GM18519 (cell line): ENCODE data around the gene OMP.
"Not testable (repeated sequence)": the region's sequence is repeated elsewhere in the genome, so short reads cannot be mapped to it uniquely, and the experiment has no call there.

Experiments
- ATAC-seq: cut with Tn5 transposase; IDR thresholded peaks from one replicate; pipeline ENCODE4 v1.9.1; 2021; ENCODE audit warnings: mild to moderate bottlenecking, moderate library complexity; ENCODE audit not compliant: unreplicated experiment, low FRiP score

OMP gene

GRCh38 chr11:77084581-77085191 is 18.0 kb upstream of the OMP start:
- ATAC-seq = no peak

DNA sequence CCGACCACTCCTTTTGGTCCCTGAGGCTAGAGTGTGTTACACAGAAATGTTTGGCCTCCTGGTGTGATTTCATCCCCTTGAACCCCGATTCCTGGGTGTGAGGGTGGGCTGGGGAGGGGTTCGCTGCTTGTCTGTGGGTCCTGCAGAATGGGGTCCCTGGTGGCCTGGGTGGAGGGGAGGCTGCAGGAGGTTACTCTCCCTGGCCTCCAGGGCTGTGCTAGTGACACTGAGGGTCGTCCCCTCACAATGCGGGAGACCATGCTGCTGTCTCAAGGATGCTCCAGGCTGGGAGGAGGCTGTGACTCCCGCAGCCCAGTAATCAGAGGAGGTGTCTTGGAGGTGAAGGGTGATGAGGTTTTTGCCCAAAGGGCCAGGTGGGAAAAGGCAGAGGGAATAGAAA is 17.0 kb upstream of the OMP start:
- no peak for ATAC-seq

GRCh38 chr11:77086521-77087472 is 15.8 kb upstream of the OMP start:
- no peak for ATAC-seq

DNA sequence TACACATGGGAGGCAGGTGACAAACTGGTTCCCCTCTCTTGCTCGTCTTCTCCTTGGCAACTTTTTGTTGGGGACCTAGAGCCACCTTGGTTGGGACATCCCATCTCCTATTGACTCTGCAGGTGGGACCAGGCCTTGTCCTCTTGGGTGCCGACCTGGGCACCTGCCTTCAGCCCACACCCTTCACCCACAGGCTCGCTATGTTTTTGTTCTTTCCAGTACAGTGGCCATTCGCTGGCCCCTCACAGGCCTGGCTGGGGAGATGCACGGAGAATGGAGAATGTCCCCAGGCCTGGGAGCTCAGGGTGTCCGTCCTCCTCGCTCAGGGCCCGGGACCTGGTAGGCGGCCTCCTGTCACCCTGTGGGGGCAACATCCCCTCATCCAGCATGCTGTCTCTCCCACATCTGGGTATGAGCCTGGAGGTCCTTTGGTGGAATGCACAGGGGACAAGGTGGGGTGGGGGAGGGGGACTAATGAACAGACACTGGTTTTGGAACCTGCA is 14.9 kb upstream of the OMP start:
- ATAC-seq = no peak

DNA sequence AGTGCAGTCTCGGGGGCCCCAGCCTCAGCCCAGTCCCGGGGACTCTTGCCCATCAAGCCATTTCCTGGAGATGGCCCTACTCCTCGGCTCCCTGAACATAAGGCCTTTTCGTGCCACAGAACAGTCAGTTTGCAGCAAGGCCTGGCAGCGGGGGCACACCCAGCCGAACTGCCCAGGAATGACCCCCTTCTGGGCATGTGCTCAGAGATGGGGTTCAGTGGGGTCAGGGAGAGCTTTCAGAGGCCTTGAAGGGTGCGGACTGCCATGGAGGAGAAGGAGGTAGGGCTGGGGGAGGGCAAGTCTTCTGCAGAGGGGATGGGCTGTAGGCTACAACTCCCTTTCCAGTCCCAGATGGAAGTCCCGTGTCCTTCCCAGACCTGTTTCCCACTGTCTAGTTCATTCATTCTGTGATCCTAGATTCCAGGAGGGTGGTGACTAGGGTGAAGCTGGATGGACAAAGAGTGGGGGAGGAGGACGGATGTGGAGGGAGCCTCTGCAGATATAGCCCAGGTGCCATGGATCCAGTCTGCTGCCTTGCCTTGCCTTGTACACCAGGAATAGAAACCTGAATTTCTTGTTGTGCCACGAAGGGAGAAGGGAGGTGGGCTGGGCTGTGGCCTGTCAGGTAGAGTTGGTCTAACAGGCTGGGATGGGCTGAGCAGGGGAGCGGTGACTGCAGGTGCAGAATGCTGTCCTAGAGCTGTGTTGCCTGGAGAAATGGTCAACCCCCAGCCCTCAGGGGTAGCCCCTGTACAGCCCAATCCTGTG is 14.2 kb upstream of the OMP start:
- no peak for ATAC-seq

- no peak for ATAC-seq
Observed at GRCh38 chr11:77089004-77089545, 13.6 kb upstream of the OMP start.

GRCh38 chr11:77090046-77090372 is 12.6 kb upstream of the OMP start:
- no peak for ATAC-seq

DNA sequence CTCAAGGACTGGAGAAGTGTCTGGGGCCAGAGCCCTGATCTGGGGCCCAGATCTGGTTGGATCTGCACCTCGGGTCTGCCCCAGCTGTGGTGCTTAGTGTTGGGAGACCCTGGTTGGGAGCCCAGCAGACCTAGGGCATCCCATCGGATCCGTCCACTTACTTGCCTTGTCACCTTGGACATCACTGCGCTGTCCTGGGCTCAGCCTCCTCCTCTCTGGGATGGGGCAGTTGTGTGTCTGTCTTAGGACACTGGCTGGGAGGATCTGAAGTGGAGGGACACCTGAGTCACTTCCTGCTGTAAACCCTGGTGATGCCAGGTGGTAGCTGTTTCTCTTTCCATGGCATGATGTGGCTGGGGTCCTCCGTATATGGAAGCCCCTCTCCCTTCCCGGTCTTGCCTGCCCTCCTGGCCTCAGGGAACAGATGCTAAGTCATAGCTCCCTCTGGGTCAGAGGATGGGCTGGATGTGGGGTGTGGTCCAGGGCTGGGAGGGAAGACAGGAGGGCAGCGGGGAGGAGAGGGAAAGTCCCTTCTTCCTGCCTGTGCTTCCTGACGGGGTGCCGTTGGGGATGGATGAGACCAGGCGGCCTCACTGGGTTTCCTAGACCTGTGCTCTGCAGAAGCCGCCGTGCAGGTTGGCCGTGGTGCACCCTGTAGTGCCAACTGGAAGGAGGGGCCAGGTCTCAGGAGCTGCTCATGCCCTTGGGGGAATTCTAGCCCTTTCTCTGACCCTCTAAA is 12.1 kb upstream of the OMP start:
- no peak for ATAC-seq

- peak; percentile 68 for ATAC-seq
Observed at GRCh38 chr11:77091146-77091940, 11.3 kb upstream of the OMP start.

DNA sequence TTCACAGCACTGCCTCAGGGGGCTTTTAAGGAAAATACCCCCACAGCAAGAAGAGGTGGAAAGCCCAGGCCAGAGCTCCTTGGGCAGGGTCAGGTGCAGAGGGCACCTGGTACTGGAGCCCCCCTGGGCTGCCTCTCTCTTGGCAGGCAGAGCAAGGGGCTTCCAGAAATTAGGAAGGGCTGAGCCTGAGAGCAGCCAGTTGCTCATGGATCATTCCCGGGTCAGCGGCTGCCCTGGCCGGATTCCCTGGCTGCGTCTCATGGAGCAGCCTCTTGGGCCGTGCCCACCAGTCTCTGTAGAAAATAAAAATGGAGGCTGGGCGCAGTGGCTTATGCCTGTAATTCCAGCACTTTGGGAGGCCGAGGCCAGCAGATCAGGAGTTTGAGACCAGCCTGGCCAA is 10.3 kb upstream of the OMP start:
- no peak for ATAC-seq

DNA sequence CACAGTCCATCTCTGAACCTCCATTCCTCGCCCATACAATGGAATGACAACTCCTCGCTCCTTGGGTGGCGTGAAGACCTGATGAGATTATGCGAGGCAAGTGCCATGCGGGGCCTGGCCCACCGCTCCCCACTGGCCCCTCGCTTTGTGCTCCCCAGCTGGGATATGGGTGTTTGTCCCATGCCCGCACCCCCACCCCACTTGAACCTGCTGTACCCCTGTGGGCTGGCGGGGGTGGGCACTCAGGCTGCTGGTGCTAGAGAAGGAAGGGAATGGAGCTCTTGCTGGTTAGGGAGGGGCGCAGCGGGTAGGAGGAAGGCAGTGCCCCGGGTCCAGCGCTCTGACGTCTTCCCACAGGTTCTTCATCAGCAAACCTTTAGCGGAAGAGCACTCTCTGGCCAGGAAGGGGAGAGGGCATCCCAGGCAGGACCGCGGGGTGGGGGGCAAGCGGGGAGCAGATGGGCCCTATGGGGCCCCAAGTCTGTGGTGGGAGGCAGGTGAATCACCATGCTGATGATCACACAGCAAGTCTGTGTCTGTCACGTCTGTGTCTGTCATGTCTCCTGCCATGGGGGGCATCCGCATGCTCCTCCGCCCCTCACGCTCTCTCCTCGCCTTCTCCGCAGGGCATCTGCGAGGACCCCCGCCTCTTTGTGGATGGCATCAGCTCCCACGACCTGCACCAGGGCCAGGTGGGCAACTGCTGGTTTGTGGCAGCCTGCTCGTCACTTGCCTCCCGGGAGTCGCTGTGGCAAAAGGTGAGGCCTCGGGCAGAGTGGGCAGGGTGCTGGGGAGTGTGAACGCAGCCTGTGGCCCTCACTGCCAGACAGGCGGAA is 9.4 kb upstream of the OMP start:
- no peak for ATAC-seq

DNA sequence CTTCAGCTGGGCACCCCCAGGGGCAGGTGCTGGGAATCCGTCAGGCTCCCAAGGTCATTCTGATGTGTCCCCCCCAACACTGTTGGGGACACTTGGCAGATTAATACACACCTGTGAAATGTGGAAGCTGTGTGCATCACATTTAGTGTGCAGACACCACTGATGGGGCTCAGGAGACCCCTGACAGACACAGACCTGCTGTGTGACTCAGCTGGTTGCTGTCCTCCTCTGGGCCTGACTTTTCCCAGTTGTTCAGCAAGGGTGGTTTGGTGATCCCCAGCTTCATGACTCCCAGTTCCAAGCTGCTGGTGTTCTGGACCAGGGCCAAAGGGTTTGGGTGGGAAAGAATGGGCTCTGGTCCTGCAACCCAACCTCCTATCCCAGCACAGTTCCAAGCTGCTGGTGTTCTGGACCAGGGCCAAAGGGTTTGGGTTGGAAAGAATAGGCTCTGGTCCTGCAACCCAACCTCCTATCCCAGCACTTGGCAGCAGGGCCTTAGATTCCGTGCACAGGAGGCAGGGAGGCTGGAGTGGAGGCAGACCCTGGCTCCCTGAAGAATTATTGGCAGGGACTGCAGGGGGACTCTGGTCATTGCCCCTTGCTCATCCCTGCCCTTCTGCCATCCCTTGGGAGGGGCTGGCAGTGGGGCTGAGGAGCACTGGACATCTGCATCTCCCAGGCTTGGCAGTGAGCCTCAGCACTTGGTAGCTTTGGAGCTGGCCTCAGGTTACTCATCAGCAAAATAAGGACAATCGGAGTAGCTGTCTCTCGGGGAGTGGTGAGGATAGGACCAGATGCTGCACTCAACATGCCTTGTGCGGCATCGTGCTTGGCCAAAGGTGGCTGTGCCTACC is 8.4 kb upstream of the OMP start:
- no peak for ATAC-seq

DNA sequence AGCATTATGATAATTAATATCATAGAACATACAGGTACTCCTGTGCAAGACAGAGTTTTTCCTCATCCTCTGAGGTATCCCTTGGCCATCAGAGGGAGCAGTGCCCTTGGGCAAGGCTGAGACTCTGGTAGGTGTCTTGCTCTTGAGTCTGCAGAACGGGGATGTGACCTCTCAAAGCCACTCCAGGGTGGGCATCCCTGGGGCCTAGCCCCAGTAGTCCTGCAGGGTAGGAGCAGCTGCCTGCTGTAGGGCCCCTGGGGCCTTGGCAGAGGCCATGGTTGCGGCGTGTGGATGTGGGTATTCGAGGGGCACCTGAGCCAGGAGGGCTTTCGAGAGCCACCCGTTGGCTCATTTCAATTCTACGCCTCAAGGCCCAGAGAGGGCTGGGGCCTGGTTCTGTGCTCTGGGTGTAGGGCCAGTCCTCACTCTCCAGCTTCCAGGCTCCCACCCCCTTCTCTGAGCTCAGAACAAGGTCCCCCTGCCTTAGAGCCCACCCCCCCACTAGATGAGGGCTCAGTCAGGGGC is 7.7 kb upstream of the OMP start:
- no peak for ATAC-seq

DNA sequence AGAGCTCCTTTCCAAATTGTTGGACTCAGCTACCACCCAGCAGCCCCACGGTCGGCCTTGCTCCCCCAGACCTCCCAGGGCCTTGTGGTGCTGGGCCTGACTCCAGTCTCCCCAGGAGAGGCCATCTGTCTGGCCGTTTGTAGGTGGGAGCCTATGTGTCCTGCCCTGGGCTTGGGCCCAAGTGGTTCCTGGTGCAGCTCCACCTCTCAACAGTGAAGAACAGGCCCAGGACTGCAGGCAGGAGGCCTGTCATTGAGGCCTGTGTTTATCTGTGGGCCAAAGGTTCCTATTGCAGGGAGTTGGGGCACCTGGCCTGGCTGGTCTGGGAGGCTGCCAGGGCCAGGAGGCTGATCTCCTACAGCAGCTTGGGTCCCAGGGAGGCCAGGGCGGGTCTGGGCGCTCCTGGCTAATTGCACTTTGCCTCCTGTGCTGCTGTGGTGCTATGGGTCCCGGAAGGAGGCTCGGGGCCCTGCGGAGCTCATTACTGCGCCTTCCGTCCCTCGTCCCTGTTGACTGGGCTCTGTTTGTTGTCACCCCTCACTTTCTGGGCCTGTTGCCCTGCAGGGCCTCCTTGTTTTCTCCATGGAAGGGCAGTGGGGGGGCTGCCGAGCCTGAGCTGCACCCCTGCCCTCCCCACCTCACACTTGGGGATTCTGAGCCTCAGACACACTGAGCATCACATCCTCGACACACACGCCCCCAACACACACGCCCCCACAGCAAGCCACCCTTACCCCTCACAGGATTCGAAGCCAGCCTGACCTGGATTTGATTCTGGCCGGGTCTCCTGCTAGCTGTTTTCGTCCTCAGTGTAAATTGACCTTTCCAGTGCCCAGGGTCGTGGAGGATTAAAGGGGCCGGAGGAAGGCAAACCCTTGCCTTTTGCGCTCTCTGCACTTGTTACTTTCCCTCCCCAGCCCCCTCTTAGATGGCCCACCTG is 6.8 kb upstream of the OMP start:
- ATAC-seq = no peak

DNA sequence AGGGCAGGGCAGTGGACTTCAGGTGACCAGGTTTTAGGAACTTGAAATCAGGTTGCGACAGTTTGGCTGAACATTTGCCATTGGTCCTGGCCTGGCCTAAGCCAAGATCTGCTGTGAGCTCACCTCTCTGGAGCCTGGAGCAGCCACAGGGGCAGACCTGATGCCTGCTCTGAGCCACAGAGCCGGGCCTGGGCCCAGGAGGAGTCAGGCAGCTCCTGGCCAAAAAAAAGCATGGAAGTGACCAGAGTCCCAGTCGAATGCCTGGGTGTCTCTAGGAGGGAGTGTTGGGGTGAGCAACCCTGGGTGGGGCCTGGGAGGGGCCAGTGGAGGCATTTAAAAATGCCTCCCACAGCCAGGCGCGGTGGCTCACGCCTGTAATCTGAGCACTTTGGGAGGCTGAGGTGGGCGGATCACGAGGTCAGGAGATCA is 6.0 kb upstream of the OMP start:
- no peak for ATAC-seq

DNA sequence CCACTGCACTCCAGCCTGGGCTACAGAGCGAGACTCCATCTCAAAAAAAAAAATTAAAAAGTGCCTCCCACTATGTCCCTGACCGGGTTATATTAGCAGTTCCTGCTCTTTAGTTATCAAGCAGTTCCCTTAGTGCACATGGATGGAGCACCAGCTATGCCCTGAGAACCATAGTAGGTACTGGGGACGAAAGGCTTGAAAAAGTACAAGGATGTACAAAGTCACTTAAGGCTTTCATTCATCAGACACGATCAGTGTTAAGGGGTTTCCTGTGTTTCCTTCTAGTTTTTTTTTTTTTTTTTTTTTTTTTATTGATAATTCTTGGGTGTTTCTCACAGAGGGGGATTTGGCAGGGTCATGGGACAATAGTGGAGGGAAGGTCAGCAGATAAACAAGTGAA is 5.5 kb upstream of the OMP start:
- ATAC-seq = not testable (repeated sequence)
